ENCODE results near the gene RNASEH2C.

DNA sequence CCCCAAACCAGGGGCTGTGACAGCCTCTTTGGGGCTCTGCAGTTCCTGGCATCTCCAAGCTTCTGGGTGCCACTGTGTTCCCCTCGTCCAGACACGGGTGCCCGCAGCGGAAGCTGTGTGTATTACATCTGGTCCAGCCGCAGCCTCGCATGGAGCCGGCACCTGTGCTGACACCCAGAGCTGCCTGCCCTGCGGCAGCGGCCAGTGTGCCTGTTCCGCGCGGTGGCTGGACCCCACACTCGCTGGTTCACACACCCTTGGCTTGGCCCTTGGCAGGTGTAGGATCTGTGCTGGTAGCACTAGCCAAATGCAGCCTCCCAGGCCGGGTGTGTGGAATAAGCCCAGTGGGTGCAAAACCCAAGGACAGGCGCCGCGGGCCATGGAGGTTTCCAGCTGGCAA lies 24.5 kb upstream of the RNASEH2C start:
- TF ChIP-seq, protein P1, sequence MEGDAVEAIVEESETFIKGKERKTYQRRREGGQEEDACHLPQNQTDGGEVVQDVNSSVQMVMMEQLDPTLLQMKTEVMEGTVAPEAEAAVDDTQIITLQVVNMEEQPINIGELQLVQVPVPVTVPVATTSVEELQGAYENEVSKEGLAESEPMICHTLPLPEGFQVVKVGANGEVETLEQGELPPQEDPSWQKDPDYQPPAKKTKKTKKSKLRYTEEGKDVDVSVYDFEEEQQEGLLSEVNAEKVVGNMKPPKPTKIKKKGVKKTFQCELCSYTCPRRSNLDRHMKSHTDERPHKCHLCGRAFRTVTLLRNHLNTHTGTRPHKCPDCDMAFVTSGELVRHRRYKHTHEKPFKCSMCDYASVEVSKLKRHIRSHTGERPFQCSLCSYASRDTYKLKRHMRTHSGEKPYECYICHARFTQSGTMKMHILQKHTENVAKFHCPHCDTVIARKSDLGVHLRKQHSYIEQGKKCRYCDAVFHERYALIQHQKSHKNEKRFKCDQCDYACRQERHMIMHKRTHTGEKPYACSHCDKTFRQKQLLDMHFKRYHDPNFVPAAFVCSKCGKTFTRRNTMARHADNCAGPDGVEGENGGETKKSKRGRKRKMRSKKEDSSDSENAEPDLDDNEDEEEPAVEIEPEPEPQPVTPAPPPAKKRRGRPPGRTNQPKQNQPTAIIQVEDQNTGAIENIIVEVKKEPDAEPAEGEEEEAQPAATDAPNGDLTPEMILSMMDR (IDR thresholded peaks at IDR 0.05): no peak
- TF ChIP-seq POLR2A (IDR thresholded peaks at IDR 0.05): no peak
